SK-N-DZ (cell line): ENCODE data around the gene HPD.
"Not testable (repeated sequence)": the region's sequence is repeated elsewhere in the genome, so short reads cannot be mapped to it uniquely, and the experiment has no call there.

ENCODE experiments used
- DNase-seq: peaks from one replicate; pipeline ENCODE4 v3.0.0-alpha.2; 2015; ENCODE audit warnings: low spot score

HPD gene

GRCh38 chr12:121866331-121866730 is 7.7 kb upstream of the HPD start:
- no peak for DNase-seq

DNA sequence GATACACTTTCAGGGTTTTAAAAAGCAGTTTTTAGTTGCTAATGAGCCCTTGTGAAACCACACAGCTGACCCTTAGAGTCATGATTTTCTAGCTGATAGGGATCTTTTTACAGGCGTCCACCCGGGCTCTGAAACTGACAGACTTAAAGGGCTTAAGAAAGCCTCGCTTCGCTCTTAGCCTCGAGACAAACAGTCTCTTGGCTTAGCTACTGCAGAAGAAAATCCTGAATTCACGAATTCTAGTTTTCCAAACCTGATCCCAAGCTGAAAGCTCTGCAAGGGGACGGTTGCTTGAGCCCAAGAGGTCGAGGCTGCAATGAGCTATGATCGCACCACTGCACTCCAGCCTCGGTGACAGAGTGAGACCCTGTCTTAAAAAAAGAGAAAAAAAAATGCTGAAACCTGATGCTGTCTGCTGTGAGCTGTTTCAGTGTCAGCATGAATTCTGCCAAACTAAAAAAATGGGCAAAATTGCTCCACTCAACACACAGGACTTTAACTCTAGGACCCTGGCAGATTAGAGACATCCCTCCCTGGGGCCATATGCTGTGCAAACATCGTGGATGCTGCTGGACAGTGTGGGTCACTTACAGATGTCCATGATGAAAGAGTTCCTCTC is 3.1 kb upstream of the HPD start:
- no peak for DNase-seq

DNA sequence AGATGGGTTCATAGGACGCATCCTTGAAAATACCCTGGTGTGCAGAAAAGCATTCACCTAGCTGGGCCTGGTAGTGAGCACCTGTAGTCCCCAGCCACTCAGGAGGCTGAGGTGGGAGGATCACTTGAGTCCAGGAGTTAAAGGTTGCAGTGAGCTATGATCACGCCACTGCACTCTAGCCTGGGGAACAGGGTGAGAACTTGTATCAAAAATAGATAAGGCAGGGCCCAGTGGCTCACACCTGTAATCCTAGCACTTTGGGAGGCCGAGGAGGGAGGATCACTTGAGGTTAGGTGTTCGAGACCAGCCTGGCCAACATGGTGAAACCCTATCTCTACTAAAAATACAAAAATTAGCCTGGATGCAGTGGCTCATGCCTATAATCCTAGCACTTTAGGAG is 2.0 kb upstream of the HPD start:
- not testable (repeated sequence) for DNase-seq

DNA sequence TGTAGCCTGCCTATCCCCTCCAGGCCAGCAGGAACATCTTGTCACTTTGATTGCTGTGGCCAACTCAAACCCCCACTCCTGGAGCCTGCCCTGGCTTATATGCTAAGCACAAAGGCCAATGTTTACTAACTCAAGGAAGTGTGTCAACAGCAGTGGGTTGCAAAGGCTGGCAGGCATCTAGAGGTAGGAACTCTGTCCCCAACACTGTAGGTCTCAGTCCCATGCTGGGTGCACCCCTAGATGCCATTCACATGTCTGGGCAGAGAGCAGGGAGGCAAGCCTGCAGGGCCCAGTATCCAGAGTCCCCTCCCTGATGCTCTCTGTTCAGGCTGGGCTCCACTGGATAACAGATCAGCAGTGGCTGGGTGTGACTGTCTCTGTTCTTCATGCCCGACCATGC is 1.6 kb upstream of the HPD start:
- DNase-seq = no peak

GRCh38 chr12:121858318-121858661 is 369 bp downstream of the HPD start:
- DNase-seq = no peak

DNA sequence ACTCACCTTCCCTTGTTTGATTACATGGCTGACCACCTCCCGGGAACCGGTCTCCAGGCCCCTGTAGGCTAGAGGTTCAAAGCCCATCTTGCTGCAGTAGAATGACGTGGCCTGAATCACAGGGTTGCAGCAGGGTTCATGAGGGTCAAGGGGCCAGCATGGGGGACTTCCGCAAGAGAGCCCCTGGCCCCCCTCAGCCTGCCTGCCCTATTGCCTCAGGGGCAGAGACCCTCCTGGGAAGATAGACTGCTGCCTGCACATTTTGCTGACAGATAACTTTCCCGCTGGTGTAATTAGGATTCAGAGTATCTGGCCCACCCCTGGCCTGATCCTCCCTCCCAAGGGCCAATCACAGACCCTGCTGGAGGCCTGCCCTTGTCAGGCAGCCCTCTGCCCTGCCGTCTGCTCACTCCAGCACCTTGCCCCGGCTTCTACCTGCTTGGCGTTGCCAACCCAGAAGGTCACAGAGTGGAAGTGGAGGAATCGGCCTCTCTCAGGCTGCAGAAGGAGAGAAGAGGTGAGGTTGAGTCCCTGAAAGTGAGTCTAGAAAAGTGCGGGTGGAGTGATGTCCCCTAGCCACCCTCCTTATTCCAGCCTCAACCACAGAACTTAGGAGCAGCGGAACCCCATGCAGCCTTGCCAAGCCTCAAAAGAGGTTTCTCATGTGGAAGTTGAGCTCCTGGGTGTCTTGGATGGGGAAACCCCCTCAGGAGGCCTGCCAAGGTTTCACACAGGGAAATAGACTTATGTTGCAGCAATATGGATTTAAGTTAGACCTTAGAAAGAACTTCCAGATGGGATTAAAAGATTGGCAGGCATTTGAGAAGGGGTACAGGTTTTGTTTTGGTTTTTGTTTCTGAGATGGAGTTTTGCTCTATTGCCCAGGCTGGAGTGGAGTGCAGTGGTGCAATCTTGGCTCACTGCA is 1.1 kb downstream of the HPD start:
- no peak for DNase-seq

DNA sequence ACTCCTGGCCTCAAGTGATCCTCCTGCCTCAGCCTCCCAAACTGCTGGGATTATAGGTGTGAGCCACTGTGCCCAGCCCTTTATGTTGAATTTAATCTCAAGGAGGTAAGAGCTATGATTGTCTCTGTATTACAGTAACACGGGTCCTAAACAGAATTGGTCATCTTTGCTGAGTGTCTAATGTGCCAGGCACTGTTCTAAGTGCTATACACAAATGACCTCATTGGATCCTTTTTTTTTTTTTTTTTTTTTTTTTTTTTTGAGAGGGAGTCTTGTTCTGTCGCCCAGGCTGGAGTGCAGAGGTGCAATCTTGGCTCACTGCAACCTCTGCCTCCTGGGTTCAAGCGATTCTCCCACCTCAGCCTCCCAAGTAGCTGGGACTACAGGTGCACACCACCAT is 6.3 kb downstream of the HPD start:
- DNase-seq = not testable (repeated sequence)

- no peak for DNase-seq
Observed at GRCh38 chr12:121849665-121850064, 9.0 kb downstream of the HPD start.

GRCh38 chr12:121849211-121849610 is 9.4 kb downstream of the HPD start:
- no peak for DNase-seq

DNA sequence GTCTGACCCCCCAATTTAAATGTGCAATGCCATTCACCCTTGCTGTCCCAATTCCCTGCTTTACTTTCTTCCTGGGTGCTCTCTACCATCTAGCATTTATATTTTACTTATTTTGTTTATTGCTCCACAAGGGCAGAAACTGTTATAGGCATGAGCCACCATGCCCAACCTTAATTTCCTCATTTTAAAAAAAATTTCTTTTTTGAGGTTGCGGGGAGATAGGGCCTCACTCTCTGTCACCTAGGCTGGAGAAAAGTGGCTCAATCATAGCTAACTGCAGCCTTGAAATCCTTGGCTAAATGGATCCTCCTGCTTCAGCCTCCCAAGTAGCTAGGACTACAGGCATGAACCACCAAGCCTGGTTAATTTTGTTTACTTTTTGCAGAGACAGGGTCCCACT is 13.0 kb downstream of the HPD start:
- no peak for DNase-seq

- DNase-seq = no peak
Observed at GRCh38 chr12:121843236-121843982, 15.2 kb downstream of the HPD start.

DNA sequence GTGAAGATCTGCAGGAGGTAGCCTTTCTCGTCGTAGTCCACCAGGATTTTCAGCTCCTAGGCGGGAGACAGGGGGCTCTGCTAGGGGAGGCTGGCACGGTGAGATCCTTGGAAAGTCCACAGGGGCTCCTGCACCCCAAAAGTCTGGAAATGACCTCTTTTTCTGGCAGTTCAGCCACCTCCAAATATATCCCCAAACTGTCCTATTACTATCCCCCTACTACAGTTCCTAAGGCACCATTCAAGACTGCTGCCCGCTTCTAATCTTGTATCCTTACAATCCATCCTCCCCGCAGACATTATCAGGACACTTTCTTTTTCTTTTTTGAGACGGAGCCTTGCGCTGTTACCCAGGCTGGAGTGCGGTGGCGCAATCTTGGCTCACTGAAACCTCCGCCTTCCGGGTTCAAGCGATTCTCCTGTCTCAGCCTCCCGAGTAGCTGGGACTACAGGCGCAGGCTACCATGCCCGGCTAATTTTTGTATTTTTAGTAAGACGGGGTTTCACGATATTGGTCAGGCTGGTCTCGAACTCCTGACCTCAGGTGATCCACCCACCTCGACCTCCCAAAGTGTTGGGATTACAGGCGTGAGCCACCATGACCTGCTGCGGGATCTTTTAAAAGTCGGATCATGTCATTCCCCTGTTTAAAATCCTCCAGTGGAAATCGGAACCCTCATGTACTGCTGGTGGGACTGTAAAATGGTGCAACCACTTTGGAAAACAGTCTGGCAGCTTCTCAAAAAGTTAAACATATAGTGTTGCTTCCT is 18.5 kb downstream of the HPD start:
- DNase-seq = no peak

- peak; percentile 98 for DNase-seq
Observed at GRCh38 chr12:121839106-121839992, 19.3 kb downstream of the HPD start.

GRCh38 chr12:121838126-121838525 is 20.5 kb downstream of the HPD start:
- DNase-seq = no peak

GRCh38 chr12:121837680-121838079 is 21.0 kb downstream of the HPD start:
- no peak for DNase-seq

GRCh38 chr12:121831571-121832245 is 27.0 kb downstream of the HPD start:
- DNase-seq = no peak

GRCh38 chr12:121830588-121831265 is 27.9 kb downstream of the HPD start:
- DNase-seq = no peak

DNA sequence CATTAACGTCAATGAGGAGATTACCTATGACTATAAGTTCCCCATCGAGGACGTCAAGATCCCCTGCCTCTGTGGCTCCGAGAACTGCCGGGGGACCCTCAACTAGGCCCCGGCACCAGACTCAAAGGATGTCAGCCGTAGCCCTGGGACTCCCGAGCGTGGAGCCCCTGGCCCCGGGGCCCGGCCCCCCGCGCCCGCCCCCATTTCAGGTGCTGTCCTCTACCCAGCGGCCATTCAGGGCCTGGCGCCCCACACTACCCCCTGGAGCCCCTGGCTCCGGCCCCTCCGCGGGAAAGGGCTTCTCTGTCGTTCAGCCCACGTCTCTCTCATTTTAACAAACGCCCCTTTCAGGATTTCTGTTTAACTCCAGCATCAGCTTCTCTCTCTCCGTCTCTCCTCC is 28.5 kb downstream of the HPD start:
- no peak for DNase-seq

DNA sequence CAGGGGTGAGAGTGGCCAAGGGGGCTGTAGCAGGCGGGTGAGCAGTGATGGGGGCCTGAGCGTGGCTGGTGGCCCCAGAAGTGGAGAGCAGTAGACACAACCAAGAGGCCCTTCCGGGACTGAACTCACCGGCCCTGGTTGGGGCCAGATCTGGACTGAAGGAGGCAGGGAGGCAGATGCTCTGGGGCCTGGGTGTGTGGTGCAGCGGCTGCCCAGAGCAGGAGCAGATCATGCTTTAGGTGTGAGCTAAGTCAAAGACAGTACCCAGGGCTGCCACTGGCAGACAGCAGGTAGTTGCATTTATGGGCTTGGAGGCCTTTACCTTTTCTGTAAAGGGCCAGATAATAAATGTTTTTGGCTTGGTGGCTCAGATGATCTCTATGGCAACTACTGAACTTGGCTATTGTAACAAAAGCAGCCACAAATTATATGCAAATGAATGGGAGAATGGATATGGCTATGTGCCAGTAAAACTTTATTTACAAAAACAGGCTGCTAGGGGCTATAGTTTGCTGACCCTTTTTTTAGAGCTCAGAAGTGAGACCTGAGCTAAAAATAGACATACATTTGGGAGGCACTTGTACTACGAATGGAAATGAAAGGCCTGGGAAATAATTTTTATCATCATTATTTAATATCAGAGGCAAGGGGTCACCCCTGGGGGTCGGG is 29.3 kb downstream of the HPD start:
- DNase-seq = no peak
